Left cardiac atrium (tissue), 4 donors: ENCODE results near the gene R3HCC1L. TPM values are rescaled to one million over a fixed set of nuclear protein-coding genes. Genes with fewer than 3 reads are reported as not detected.

Experiments used
- ATAC-seq, 2 donors: fragments of 200-7000 bp; cut with Tn5 transposase; one replicate each; pipeline ENCODE4 v1.9.1; 2020; ENCODE audit warnings: mild to moderate bottlenecking in 2 of 2, moderate library complexity in 2 of 2
- DNase-seq: peaks from one replicate; pipeline ENCODE4 v3.0.0-alpha.2; 2020
- intact Hi-C, 2 donors: fragments of 100-400 bp; cut with DNase I; formaldehyde crosslinking; loops; one replicate each; pipeline versions ENCODE4 v1.14.1 to v1.15.1; 2022 to 2023
- total RNA-seq, 2 donors: library from RNA; stranded (reverse); fragmentation: NEBNext Ultra II Directional; extraction: Animal tissue kit (Norgen Biotek cat#: 25700); gene quantifications; one replicate each; pipeline ENCODE4 v1.2.1, GENCODE V29; 2021
- donor health status: DM: no; HTN: yes; CAD: no.
- donor health status: DM: no; HTN: yes; CAD: no; lungs with severe emphysema.
- donor health status: DM: yes; HTN: yes; CAD: no.
- donor health status: Dilated cardiomyopathy.

Gene R3HCC1L
- total RNA-seq, 2 donors from 2014 or later, result 6.4 to 6.6 TPM

DNA sequence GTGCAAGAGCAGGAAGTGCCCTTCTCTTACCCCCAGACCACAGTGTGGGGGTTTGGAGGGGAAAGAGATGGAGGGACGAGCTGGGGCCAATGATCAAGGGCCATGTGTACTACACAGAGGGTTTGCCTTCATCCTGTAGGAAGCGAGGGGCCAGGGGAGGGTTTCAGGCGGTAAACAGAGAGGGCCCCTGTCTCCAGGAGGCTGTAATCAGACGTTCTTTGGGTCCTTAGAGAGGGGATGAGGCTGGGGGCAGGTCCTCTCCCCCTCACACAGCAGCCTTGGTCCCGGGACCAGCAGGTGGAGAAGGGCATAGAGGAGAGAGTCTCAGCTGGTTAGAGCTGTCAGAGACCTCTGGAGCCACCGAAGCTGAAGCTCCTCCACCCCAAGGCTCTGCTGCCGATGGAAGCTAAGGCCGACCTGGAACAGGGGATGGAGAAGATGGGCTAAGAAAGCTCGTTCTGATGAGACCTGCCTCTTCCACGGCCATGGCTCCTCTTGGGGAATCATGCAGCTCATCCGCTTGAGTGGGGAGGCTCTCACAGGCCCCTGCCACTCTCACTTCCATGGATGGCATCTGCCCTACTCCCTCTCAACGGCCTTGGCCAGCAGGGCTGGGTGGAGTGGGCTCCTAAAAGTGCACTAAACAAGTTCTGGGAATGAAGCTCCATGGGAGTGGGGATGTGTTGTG lies 130.1 kb downstream of the R3HCC1L start:
- DNase-seq (no peak), ATAC-seq (no peak)
- intact Hi-C loops, result loop anchor here in 1 of 2 donors (10.0 kb wide), 1 partner anchor 150 kb away; the partner anchor contains the start of gene PYROXD2

DNA sequence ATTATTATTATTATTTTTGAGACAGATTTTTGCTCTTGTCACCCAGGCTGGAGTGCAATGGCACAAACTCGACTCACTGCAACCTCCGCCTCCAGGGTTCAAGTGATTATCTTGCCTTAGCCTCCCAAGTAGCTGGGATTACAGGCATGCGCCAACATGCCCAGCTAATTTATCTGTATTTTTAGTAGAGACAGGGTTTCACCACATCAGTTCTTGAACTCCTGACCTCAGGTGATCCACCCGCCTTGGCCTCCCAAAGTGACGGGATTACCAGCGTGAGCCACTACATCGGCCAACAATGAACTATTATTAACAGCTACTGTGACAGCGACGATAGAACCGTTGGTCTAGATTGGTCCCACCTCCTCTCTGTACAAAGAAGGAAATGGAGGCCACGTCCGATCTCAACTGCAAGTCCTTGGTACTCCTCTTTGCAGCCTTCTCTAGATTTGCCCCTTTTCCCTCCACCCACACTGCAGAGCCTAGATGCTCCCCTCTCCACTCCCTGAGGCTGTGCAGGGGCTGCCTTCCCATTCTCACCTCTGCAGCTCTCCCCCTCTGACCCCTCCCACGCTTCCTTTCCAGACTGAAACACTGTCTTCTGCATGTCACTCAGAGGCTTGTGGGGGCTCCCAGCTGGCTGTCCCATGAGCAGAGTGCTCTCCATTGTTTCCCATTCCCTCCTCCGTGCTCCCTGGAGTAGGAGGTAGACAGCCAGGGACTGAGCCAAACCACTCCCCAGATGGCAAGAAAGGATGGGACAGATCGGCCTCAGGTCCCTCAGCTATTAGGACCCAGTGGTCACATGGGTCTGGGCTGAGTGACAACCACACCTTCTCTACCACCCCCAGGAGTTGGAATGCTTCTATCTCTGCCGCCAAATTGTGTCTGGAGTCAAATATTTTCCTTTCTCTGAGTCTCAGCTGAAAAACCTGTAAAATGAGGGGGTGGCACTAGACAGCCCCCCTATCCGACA lies 131.2 kb downstream of the R3HCC1L start:
- no peak for ATAC-seq
- no peak for DNase-seq
- intact Hi-C loops, result loop anchor here in 1 of 2 donors (2.0 to 10.0 kb wide), 2 partner anchors 43 to 149 kb away; partner anchors contain the start of gene PYROXD2

DNA sequence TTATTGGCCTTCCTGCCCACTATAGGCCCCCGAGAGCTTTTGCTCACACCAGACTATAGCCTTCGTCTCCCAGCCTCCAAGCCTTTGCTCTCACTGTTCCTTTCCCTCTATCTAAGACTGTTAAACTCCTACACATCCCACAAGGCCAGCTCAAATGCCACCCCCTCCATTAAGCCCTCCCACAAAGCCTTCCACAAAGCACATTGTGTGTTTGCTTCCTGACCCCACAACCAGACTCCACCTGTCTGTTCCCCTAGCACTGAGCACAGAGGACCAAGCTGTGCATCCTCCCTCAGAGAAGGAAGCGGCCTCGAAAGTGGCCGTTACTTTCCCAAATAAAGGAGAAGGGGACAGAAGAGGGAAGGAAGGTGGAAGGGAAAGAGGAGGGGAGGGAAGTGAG lies 132.2 kb downstream of the R3HCC1L start:
- intact Hi-C loops, result loop anchor here in 1 of 2 donors (2.0 to 10.0 kb wide), 2 partner anchors 42 to 148 kb away; partner anchors contain the start of gene PYROXD2
- ATAC-seq, result no peak
- no peak for DNase-seq

DNA sequence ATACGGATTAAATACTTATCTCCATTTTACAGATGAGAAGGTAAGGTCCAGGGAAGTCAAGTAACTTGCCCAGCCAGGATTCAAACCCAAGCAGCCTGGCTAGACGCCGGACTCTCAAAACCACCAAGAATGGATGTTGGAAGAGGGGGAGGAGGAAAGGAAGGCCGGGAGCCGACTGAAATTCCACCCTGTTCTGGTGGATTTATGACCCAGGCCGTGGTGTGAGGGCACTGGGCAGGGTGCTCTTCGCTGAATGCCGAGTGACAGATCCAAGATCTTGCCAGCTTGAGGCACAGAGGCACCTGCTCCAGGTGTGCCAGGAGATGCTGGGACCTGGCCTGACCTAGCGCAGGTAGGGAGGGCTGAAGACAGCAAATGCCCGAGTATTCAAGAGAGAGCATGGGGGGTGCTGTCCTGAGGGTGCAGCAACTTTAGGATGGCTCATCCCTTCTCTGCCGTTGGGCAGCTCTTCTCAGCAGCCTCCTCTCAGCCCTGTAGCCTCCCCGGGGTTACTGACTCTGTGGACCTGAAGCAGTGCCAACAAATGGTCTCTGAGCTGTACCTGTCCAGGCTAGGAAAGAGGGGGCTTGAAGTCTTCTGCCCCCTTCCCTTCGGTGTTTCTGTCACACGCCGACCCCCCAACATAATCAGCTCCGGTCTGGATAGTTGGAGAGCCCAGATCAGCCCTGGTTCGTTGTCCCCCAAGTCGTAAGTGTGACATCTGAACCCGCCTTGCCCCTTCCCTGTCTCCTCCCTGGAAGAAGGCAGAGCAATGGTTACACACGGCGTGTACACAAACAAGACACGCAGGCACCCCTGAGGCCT lies 132.8 kb downstream of the R3HCC1L start:
- DNase-seq, result no peak
- intact Hi-C loops, result loop anchor here in 1 of 2 donors (2.0 to 10.0 kb wide), 2 partner anchors 42 to 148 kb away; partner anchors contain the start of gene PYROXD2
- ATAC-seq, result no peak

DNA sequence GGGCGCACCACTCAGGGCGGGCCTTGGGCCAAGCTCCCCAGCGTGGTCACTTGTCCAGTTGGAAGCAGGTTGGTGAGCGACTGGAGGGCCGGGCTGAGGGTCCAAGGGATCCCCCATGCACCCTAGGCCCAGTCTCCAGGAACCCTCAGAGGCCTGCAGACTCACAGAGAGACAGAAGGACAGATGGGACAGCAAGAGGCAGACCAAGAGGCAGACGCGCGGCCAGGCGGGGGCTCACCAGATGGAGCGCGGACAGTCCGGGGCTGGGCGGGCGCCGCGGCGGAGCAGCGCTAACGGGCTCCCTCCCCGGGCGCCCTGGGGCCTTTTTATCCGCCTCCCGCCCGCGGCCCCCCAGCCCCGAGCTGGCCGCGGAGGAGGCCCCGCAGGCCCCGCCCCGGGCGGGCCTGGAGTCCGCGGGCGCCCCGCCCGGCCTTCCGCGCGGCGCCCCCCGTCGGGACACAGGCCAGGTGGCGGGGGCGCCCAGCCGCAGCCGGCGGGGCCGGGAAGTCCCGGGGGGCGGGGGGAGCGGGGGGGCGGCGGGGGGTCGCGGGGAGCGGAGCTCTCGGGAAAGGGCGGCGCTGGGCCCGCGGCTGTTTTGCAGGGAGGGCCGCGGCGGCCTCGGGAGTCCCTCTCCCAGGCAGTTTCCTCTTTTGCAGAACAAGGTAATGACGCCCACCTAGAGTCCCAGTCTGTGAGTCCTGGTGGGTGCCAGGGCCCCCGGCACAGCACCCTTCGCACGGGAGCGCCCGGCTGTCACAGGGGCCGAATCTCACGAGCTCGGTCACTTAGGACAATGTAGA lies 133.6 kb downstream of the R3HCC1L start, which contains the start of gene LOXL4:
Gene LOXL4, minus strand, starts transcription at position 301 of the 800 bp plus-strand sequence. CDS start 5,175 bp downstream, outside the sequence.
- ATAC-seq (peak; percentile 31 to 61), DNase-seq (no peak)
- intact Hi-C loops, result loop anchor here in 1 of 2 donors (2.0 to 10.0 kb wide), 2 partner anchors 41 to 147 kb away; partner anchors contain the start of gene PYROXD2

DNA sequence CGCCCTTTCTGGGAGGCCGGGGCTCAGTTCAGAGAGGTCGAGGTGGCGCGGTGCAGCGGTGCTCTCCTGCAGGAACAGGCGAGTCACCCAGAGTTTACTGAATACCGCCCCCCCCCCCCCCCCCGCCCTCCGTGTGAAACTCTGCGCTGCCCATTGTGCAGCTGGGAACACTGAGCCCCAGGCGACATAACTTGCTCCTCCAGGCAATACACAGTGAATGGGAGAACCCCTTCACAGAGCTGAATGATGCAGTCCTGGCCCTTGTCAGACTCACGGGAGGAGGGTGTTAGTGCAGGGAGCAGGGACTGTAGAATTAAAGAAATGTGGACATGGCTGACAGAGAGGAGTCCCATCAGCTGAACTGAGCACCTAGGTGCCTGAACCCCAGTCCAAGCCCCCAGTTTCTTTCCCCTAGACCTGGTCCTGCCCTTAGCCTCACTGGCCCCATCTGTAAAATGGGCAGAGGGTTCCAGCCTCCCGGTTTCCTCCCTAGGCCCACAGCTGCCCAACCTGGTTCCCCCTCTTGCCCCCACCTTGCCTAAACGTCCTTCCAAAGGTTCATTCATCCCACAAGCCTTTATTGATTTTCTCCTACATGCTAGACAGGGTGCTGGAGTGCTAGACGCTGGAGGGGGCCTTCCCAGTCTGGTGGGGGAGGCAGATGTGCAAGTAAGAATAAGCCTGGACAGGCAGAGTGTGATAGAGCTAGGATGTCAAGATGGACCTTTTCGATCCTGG lies 134.4 kb downstream of the R3HCC1L start:
- peak; percentile 3 to 5 for ATAC-seq
- no peak for DNase-seq

DNA sequence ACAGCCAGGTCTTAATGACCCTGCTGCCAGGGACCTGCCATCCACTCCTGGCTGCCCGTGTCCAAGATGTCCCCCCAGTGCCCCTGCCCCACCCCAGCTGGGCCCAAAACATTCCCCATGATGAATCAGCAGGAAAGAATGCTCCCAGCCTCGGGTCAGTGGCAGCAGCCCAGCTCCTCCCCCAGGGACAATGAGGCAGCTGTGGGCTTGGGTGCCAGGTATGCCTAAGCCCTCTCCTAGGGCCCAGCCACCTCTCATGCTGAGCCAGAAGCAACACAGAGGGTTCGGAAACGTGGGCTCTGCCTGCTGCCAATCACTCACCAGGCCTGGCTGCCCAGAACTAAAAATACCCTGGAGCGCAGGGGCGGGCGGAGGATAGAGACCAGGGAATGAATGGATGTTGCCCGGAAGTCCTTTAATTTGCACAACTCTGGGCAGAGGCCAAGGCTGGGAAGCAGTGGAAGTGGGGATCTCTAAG lies 135.0 kb downstream of the R3HCC1L start:
- DNase-seq (peak; percentile 75), ATAC-seq (peak; percentile 87 to 89)
- intact Hi-C loops, result loop anchor here in 1 of 2 donors (10.0 kb wide), 1 partner anchor 145 kb away; the partner anchor contains the start of gene PYROXD2

More for the DNA sequence above, 134.4 kb downstream of the R3HCC1L start:
- intact Hi-C loops, result loop anchor here in 1 of 2 donors (10.0 kb wide), 1 partner anchor 146 kb away; the partner anchor contains the start of gene PYROXD2

DNA sequence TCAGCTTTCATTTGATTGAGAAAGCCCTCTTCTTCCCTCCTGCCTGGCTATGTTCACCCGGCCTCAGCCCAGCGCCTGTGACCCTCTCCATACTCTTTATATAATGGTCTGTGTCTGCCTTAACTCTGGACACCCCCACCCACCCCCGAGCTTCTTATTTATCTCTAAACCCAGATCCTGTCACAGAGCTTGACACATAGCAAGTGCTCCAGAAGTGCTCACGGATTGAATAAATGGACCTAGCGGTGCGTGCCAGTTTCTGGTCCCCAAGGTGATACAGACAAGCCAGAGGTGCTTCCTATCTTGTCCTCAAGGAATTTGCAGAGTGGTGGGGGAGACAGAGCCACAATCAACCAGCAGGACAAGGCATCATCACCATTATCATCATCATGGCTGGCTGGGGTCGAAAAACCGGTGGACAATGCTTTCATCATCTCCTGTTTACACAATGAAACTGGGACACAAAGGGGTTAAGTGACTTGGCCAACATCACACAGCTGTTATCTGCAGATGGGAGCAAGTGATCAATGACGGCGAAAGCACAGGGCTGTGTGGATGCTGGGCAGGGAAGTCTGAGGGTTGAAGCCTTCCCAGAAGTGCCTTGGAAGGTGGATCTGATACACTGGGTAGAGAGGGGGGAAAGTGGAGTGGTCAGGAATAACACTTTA lies 135.8 kb downstream of the R3HCC1L start:
- ATAC-seq (no peak), DNase-seq (no peak)
- intact Hi-C loops, result no loop called here

DNA sequence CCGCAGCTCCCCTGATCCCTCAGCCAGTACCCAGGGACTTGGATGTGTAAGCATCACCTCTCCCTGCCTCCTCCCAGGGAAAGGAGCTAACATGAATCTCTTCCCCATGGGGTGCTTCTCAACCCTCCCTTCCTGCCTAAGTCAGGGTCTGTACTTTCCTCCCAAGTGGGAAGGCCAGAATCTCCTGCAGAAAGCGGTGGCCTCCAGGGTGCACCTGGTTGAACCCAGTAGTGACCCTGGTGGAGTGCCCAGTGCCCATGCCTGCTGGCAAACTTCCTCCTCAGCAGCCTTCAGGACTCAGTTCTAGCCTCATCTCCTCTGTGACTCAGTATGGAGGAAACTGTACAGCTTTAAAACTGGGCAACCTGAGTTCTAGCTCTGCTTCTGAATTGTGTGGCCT lies 136.3 kb downstream of the R3HCC1L start:
- ATAC-seq, result no peak
- no peak for DNase-seq
- intact Hi-C loops, result no loop called here

DNA sequence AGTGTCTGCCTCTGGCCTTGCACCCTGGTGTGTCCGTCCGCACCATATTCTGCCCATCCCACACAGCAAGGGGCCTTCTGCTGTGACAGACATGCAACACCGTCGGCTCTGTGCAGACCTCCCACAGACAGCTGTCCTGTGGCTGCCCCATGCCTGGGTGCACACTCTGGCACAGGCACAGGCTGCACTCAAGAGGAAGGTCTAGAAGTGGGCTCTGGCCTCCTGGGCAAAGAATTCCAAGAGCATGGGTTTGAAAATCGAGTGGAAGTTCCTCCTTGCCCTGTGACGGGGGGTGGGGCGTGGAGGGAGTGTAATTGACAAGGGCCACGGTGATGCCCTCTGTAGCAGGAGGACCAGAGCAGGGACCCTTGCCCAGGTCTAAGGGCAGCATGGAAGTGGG lies 137.8 kb downstream of the R3HCC1L start:
- ATAC-seq (no peak), DNase-seq (no peak)
- intact Hi-C loops, result no loop called here

DNA sequence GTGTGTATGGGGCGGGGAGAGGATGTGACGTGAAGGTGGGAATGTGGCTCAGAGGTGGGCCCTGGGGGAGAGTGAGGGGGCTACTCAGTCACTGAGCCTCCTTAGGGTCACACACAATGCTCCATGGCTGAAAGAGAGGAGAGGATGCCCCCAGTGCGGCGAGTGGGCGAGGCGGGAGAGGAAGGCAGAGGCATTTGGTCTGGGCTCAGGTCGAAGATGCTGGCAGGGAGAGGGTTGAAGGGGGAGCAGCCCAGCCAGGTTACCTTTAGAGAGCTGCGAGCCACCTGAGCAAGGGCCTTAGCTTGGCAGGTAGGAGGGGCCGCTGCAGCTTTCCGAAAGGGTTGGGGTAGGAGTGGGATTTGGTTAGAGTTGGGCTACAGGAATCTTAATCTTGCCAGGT lies 138.2 kb downstream of the R3HCC1L start:
- intact Hi-C loops, result no loop called here
- DNase-seq, result no peak
- no peak for ATAC-seq

DNA sequence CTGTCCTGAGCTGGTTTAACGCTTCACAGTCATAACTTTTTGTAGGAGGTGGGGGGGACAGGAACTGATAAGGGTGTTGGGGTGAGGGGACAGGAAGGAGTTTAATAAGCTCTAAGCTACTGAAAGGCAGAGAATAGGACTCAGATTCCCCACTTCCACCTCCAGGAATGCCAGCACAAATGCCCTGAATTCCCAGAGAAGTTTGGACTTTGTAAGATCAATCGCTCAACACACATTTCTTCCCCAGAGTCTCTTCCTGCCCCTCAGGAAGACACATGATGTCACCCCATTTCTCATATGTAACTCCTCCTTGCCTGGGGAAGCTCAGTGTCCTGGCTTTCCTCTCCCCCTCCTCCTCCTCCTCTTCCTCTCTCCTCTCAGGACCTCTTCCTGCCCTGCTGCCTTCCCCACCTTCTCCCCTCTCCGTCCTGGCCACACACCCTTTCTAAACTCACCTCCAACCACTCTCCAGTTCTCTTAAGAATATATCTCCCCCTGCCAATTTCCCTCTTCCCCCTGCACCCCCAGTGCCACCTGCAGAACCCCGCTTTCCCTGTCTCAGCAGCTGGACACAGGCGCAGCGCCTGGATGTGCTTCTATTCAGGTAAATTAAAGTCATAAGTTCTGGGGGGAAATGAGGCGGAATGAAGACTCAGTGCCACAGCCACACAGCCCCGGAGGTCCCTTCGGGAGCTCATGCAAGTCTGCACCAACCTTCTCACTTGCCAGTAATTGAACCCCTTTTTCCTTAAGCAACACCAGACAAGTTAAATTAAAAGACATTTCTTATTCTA lies 138.8 kb downstream of the R3HCC1L start:
- DNase-seq (no peak), ATAC-seq (no peak)
- intact Hi-C loops, result no loop called here

DNA sequence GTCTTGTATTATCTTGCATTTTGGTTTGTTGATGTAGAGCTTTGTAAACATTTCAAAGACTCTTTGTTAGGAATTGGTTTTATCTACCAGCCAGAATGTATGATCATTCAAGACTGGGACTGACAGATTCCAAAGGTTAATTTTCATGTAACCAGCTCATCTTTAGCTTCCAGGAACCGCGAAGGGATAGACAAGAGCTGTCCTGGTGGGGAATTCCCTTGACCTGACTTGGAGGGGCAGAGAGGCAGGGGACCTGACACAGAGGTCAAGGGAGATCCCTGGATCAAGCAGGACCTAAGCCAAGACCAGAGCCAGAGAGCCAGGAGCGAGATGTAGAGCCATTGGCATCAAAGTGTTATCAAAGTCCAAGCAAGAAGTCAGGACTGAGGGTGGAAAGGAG lies 140.1 kb downstream of the R3HCC1L start:
- DNase-seq (no peak), ATAC-seq (no peak)
- intact Hi-C loops, result no loop called here

DNA sequence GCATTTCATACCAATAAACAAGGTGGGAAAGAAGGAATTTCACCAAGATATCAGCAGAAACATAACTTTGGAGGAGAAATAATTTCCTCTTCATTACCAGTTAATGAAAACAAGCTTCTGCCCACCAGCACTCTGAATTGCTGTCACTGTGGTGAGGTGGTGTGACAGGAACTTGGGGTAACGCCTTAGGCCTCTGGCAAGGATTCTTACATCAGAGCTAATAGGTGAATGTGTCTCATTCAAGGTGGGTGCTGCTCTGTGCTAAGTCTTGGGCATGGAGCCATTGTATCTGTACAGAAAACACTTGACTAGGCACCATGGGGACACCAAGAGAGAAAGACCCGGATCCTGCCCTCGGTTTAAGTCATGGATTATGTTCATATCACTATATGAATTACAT lies 141.9 kb downstream of the R3HCC1L start:
- DNase-seq (no peak), ATAC-seq (no peak)
- intact Hi-C loops, result no loop called here

DNA sequence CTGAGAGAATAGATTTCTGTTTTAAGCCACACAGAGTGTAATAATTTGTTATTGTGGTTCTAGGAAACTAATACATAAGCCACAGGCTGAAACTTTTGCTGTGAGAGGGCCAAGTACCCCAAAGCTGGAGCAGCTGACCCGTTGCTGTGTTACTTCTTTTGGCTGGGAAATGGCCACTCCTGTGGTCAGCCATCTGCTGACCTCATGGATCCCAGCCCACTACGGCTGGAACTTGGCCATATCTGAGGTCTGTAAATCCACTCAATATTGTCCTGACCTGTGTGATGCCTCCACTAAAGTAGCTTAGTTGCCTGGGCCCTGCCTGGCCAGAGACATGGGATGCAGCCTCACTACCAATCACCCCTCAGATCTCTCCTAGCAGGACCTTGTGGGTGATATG lies 151.0 kb downstream of the R3HCC1L start:
- intact Hi-C loops, result no loop called here
- no peak for DNase-seq
- ATAC-seq, result peak in 1 of 2 donors; percentile 55

DNA sequence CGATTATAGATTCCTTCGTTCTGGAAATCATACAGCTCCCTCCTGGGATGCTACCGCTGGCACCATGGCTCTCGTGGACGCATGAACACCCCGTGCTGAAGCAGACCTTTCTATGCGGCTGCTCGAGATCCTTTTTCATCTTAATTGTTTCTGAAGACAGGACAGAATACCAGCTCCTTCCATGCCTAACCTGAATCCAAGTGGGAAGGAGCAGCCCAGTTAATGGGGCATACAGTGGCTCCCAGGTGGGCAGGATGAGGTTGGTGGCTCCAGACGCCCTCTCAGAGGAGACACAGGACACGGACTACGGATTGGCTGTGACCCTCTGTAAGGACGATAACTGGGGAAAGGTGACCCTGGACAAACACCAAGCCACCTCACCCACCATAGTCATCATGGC lies 152.0 kb downstream of the R3HCC1L start:
- DNase-seq (no peak), ATAC-seq (no peak)
- intact Hi-C loops, result no loop called here
